ENCODE measurements around the gene CAPN13.

Gene CAPN13

DNA sequence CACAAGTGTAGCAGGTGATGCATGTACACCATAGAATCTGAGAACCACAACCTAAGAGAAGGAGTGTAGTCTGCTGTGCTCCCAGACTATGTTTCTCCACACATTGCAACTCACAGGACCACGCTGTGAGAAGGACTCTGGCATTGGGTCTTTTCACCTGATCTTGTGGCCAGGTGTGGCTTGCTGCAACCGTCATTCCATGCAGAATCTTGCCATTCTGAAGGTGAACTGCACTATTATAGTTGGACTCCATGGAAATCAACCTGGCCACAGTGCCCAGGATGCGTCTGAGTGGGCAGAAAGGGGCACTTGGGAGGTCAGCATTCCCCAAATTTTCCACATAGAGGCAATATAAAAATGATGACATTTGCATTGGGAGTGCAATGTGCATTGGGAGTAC is 122.2 kb downstream of the CAPN13 start:
- Histone ChIP-seq H3K4me3 (ENCODE audit: low read length) (no peak overlapping the region), H3K9me3 (ENCODE audit: control insufficient read depth, low read length) (no peaks in the 10 kb centered on the region), H3K36me3 (ENCODE audit: control insufficient read depth, insufficient read depth, low read length, severe bottlenecking) (no peaks in the 10 kb centered on the region), H3K4me1 (ENCODE audit: control insufficient read depth, insufficient read depth, low read length) (peaks cover 8% of the 10 kb centered on the region), H3K27me3 (replicated peaks; ENCODE audit: control insufficient read depth, insufficient read depth, low read length) (no peaks in the 10 kb centered on the region), H3K9ac (ENCODE audit: low read length) (no peak overlapping the region)
- DNase-seq (ENCODE audit: low read depth): no peak

DNA sequence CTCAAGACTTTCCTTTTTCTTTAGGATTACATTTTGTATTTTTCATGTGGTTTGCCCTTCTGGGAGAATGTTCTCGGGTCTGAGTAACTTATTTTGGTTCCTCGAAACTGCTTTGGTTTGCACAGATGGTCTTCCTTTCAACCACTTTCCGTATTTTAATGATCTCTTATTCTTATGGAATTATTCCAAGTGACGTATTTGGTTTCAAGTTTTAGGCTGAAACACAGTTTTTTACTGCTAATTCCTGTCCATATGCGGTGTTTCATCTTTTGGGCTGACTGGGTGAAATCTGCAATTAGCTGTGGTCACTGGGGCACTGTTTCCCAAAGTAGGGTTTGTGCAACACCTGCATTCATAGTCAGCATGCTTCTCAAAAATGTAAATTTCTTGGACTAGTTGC is 122.7 kb downstream of the CAPN13 start:
- Histone ChIP-seq H3K4me3 (ENCODE audit: low read length) (no peak overlapping the region), H3K27me3 (replicated peaks; ENCODE audit: control insufficient read depth, insufficient read depth, low read length) (no peaks in the 10 kb centered on the region), H3K36me3 (ENCODE audit: control insufficient read depth, insufficient read depth, low read length, severe bottlenecking) (no peaks in the 10 kb centered on the region), H3K9ac (ENCODE audit: low read length) (no peak overlapping the region), H3K9me3 (ENCODE audit: control insufficient read depth, low read length) (no peaks in the 10 kb centered on the region), H3K4me1 (ENCODE audit: control insufficient read depth, insufficient read depth, low read length) (peaks cover 3% of the 10 kb centered on the region)
- no peak for DNase-seq (ENCODE audit: low read depth)

DNA sequence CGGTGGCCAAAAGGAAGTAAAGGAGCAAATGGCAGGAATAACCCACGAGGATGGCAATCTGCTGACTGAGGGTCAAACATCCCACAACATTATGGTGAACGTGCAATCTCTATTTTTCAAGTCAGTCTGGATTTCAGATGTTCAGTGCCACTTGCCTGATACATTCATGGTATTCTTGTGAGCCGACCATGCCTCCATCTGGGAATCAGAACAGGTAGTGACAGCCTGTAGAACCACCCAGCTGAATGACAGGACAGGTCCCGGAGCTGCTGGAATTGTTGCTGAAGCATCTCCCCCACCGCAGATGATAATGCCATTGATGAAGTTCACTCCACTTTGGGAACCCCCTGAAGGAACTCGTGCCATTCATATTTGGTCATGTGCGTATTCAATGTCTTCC is 123.2 kb downstream of the CAPN13 start:
- Histone ChIP-seq H3K36me3 (ENCODE audit: control insufficient read depth, insufficient read depth, low read length, severe bottlenecking) (no peaks in the 10 kb centered on the region), H3K9ac (ENCODE audit: low read length) (no peak overlapping the region), H3K4me3 (ENCODE audit: low read length) (no peak overlapping the region), H3K9me3 (ENCODE audit: control insufficient read depth, low read length) (no peaks in the 10 kb centered on the region), H3K27me3 (replicated peaks; ENCODE audit: control insufficient read depth, insufficient read depth, low read length) (no peaks in the 10 kb centered on the region), H3K4me1 (ENCODE audit: control insufficient read depth, insufficient read depth, low read length) (no peaks in the 10 kb centered on the region)
- DNase-seq (ENCODE audit: low read depth): no peak

DNA sequence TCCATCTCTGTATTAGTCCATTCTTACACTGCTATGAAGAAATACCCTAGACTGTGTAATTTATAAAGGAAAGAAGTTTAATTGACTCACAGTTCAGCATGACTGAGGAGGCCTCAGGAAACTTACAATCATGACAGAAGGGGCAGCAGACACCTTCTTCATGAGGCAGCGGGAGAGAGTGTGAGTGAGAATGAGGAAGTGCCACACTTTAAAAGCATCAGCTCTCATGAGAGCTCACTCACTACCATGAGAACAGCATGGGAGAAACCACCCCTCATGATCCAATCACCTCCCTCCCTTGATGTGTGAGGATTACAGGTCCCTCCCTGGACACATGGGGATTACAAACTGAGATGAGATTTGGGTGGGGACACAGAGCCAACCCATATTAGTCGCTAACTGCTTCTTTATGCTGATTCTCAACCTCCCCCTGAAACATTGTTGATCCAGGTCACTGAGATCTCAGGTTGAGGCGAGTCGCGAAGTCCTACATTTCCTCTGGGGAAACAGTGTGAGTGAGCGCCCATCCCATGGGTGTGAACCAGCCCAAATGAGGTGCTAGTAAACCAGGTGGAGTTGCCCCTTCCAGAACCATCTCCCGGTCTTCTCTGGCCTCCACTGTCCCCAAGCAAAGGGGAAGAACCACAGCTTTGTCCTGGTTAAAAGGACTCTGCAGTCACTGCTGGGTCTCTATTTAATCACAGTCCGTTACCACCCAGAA is 123.8 kb downstream of the CAPN13 start:
- no peaks in the 10 kb centered on the region for H3K27me3 ChIP-seq (replicated peaks; ENCODE audit: control insufficient read depth, insufficient read depth, low read length)
- no peaks in the 10 kb centered on the region for H3K36me3 ChIP-seq (ENCODE audit: control insufficient read depth, insufficient read depth, low read length, severe bottlenecking)
- H3K9me3 ChIP-seq (ENCODE audit: control insufficient read depth, low read length): no peaks in the 10 kb centered on the region
- H3K9ac ChIP-seq (ENCODE audit: low read length): no peak overlapping the region
- no peaks in the 10 kb centered on the region for H3K4me1 ChIP-seq (ENCODE audit: control insufficient read depth, insufficient read depth, low read length)
- no peak for DNase-seq (ENCODE audit: low read depth)
- H3K4me3 ChIP-seq (ENCODE audit: low read length): no peak overlapping the region

DNA sequence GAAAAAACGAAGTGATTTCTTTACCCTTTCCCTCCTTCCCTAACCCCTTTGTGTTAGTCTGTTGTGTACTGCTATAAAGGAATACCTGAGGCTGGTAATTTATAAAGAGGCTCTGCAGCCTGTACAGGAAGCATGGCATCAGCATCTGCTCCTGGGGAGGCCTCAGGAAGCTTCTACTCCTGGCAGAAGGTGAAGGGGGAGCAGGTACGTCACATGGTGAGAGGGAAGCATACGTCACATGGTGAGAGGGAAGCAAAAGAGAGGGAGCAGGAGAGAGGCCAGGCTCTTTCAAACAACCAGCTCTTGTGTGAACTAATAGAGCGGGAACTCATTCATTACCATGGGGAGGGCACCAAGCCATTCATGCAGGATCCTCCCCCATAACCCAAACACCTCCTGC is 126.2 kb downstream of the CAPN13 start:
- no peak for DNase-seq (ENCODE audit: low read depth)
- Histone ChIP-seq H3K4me1 (ENCODE audit: control insufficient read depth, insufficient read depth, low read length) (no peaks in the 10 kb centered on the region), H3K27me3 (replicated peaks; ENCODE audit: control insufficient read depth, insufficient read depth, low read length) (no peaks in the 10 kb centered on the region), H3K4me3 (ENCODE audit: low read length) (no peak overlapping the region), H3K36me3 (ENCODE audit: control insufficient read depth, insufficient read depth, low read length, severe bottlenecking) (no peaks in the 10 kb centered on the region), H3K9me3 (ENCODE audit: control insufficient read depth, low read length) (no peaks in the 10 kb centered on the region), H3K9ac (ENCODE audit: low read length) (no peak overlapping the region)

DNA sequence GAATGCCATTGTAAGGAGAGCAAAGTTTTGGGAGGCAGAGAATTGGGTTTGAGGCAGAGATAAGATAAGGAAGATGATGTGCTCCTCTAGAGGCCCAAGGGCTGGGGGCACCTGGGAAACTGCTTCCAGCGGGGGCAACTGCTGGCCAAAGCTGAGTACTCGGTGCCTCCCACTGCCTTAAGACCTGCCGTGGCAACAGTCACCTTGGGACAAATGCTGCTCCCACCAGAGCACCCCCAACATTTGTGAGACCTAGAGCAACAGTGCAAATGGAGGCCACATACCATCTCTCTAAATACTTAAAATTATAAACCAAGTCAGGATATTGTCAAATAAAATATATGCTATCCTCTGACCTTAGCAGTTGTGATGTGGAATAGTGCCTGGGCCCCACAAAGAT is 127.1 kb downstream of the CAPN13 start:
- H3K9ac ChIP-seq (ENCODE audit: low read length): no peak overlapping the region
- H3K4me1 ChIP-seq (ENCODE audit: control insufficient read depth, insufficient read depth, low read length): no peaks in the 10 kb centered on the region
- DNase-seq (ENCODE audit: low read depth): no peak
- H3K27me3 ChIP-seq (replicated peaks; ENCODE audit: control insufficient read depth, insufficient read depth, low read length): no peaks in the 10 kb centered on the region
- no peaks in the 10 kb centered on the region for H3K9me3 ChIP-seq (ENCODE audit: control insufficient read depth, low read length)
- H3K36me3 ChIP-seq (ENCODE audit: control insufficient read depth, insufficient read depth, low read length, severe bottlenecking): no peaks in the 10 kb centered on the region
- H3K4me3 ChIP-seq (ENCODE audit: low read length): no peak overlapping the region

DNA sequence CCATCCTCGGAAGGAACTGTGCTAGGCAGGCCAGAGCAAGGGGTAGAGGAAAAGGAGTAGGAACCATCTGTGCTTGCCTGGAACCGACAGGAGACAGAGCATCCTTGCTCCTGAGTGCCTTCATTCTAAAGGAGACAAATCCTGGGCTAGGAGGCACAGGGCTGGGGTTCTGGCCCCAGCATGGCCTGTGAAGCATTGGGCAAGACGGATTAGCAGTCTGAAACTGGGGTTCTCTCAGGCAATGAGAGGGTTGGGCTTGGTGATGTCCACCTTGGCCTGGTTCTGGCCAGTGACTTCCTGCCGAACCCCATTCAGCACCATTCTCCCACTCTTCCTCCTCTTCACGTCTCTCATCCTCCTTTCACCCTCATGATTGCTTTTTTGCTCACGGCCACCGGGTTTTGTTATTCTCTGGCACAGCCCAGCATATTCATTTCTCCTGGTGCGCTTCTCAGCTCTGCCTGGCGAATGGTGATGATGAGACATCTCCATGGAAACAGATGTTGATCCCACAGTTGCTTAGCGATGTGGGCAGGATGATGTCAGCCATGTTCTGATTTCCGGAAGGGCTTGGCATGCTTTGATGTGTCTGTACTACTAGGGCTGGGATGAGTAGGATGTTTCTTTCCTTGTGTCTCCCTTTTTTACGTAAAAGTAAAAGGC is 127.7 kb downstream of the CAPN13 start:
- Histone ChIP-seq H3K4me1 (ENCODE audit: control insufficient read depth, insufficient read depth, low read length) (no peaks in the 10 kb centered on the region), H3K4me3 (ENCODE audit: low read length) (no peak overlapping the region), H3K9me3 (ENCODE audit: control insufficient read depth, low read length) (no peaks in the 10 kb centered on the region), H3K27me3 (replicated peaks; ENCODE audit: control insufficient read depth, insufficient read depth, low read length) (no peaks in the 10 kb centered on the region), H3K36me3 (ENCODE audit: control insufficient read depth, insufficient read depth, low read length, severe bottlenecking) (no peaks in the 10 kb centered on the region), H3K9ac (ENCODE audit: low read length) (no peak overlapping the region)
- no peak for DNase-seq (ENCODE audit: low read depth)

DNA sequence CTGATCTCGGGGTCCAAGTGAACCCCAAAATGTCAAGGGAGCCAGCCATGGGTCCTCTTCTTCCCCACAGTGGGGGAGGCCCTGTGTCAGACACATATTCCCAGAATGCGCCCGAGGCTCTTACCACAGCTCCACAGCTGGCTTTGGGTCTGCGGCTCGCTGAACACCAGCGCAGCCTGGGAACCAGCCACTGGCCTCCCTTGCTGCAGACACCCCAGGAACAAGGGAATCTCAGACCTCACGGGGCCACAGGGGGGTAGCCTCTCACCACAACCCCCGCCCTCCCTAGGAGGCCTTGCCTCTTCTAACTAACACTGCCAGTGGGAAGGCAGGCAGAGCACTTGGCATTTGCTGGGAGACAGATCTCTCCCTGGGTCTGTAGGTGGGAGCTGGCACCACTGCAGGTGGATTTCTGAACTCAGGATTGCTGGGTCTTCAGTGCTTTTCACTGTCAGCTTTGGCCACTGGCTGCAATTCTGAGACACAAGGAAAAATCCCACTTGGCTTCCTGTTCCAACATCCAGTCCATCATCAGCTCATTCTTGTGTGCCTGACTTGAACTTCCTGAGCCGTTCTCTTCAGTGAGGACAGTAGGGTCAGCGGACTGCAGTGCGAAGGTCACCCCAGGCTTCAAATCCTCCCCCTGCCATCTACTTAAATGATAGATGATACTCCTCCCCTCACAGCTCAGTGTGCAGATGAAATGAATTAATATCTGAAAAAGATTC is 128.7 kb downstream of the CAPN13 start:
- Histone ChIP-seq H3K9ac (ENCODE audit: low read length) (no peak overlapping the region), H3K4me1 (ENCODE audit: control insufficient read depth, insufficient read depth, low read length) (no peaks in the 10 kb centered on the region), H3K36me3 (ENCODE audit: control insufficient read depth, insufficient read depth, low read length, severe bottlenecking) (no peaks in the 10 kb centered on the region), H3K27me3 (replicated peaks; ENCODE audit: control insufficient read depth, insufficient read depth, low read length) (no peaks in the 10 kb centered on the region), H3K4me3 (ENCODE audit: low read length) (no peak overlapping the region), H3K9me3 (ENCODE audit: control insufficient read depth, low read length) (no peaks in the 10 kb centered on the region)
- no peak for DNase-seq (ENCODE audit: low read depth)

DNA sequence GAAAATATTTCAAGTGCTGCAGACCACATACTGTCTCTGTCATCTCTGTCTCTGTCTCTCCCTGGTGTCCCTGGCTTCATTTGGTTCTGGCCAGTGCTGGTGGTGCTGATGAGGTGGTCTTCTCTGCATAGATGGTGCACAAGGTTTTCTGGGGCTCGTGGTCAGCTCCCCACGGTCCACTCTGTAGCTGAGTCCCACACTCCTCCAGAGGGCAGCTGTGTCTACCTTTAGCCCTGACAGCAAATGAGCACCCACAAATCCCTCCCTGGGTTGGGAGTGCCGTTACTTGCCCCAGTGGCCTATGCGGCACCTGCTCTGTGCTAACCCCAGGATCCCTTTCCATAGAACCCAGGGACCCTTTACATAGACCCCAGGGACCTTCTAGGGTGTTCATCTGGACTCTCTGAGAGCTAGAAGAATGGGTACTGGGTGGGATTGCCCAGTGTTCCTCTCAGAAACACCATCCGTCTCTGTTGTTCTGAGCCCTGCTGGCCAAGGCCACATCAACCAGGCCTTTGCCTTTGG is 129.3 kb downstream of the CAPN13 start:
- H3K4me1 ChIP-seq (ENCODE audit: control insufficient read depth, insufficient read depth, low read length): no peaks in the 10 kb centered on the region
- H3K9ac ChIP-seq (ENCODE audit: low read length): no peak overlapping the region
- H3K36me3 ChIP-seq (ENCODE audit: control insufficient read depth, insufficient read depth, low read length, severe bottlenecking): no peaks in the 10 kb centered on the region
- DNase-seq (ENCODE audit: low read depth): no peak
- H3K9me3 ChIP-seq (ENCODE audit: control insufficient read depth, low read length): peaks cover 3% of the 10 kb centered on the region
- H3K4me3 ChIP-seq (ENCODE audit: low read length): no peak overlapping the region
- H3K27me3 ChIP-seq (replicated peaks; ENCODE audit: control insufficient read depth, insufficient read depth, low read length): no peaks in the 10 kb centered on the region

DNA sequence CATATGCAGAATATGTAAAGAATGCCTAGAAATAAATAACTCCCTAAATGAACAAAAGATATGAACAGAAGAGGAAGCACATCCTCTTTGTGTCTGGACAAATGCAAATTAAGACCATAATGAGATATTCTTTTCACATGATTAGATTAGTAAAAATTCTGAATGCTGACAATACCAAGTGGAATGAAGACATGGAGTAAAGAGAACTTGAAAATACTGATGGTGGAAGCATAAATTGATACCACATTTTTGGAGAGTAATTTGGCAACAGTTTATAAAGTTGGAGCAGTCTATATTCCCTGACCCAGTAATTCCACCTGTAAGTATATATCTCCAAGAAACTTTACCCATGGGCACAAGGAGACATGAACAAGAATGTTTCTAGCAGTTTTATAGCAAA is 130.0 kb downstream of the CAPN13 start:
- Histone ChIP-seq H3K27me3 (replicated peaks; ENCODE audit: control insufficient read depth, insufficient read depth, low read length) (no peaks in the 10 kb centered on the region), H3K9ac (ENCODE audit: low read length) (no peak overlapping the region), H3K36me3 (ENCODE audit: control insufficient read depth, insufficient read depth, low read length, severe bottlenecking) (no peaks in the 10 kb centered on the region), H3K9me3 (ENCODE audit: control insufficient read depth, low read length) (peaks cover 4% of the 10 kb centered on the region), H3K4me3 (ENCODE audit: low read length) (no peak overlapping the region), H3K4me1 (ENCODE audit: control insufficient read depth, insufficient read depth, low read length) (no peaks in the 10 kb centered on the region)
- DNase-seq (ENCODE audit: low read depth): peak; percentile 19

DNA sequence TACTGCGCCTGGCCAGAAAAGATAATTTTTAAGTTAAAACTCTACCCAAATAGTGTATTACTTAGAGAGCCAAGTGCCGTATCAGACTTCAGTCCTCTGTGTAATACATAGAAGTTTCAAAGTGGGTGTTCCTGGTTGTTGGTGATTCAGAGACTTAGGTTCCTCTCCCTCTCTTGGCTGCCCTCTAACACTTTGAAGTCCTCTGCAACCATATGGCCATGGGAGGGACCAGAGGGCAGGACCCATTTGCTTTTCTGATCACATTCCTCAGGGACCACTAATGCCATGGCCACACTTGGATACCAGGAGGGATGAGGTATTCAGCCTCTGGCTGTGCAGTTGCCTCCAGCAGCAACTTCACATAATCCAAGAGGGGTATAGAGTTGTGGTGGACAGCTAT is 131.5 kb downstream of the CAPN13 start:
- no peak for DNase-seq (ENCODE audit: low read depth)
- H3K27me3 ChIP-seq (replicated peaks; ENCODE audit: control insufficient read depth, insufficient read depth, low read length): no peaks in the 10 kb centered on the region
- no peak overlapping the region for H3K9ac ChIP-seq (ENCODE audit: low read length)
- no peaks in the 10 kb centered on the region for H3K4me1 ChIP-seq (ENCODE audit: control insufficient read depth, insufficient read depth, low read length)
- H3K9me3 ChIP-seq (ENCODE audit: control insufficient read depth, low read length): peaks cover 4% of the 10 kb centered on the region
- H3K4me3 ChIP-seq (ENCODE audit: low read length): no peak overlapping the region
- H3K36me3 ChIP-seq (ENCODE audit: control insufficient read depth, insufficient read depth, low read length, severe bottlenecking): no peaks in the 10 kb centered on the region

Measured in adipocyte (in vitro differentiated cells).